Left cardiac atrium (tissue), 4 donors: Measurements from ENCODE around the gene NDFIP1. TPM values are rescaled to one million over a fixed set of nuclear protein-coding genes. Genes with fewer than 3 reads are reported as not detected.
A peak's percentile ranks its signal among the peaks of the same experiment; 100 is the strongest.

Experiments used
- ATAC-seq, 2 donors: fragments of 200-7000 bp; cut with Tn5 transposase; one replicate each; pipeline ENCODE4 v1.9.1; 2020; ENCODE audit warnings: mild to moderate bottlenecking in 2 of 2, moderate library complexity in 2 of 2
- DNase-seq: peaks from one replicate; pipeline ENCODE4 v3.0.0-alpha.2; 2020
- intact Hi-C, 2 donors: fragments of 100-400 bp; cut with DNase I; formaldehyde crosslinking; loops; one replicate each; pipeline versions ENCODE4 v1.14.1 to v1.15.1; 2022 to 2023
- long read RNA-seq: library from polyadenylated mRNA; unstranded; transcript quantifications from one replicate; pipeline ENCODE4 v2.0.0, GENCODE V29; 2021
- total RNA-seq, 2 donors: library from RNA; stranded (reverse); fragmentation: NEBNext Ultra II Directional; extraction: Animal tissue kit (Norgen Biotek cat#: 25700); gene quantifications; one replicate each; pipeline ENCODE4 v1.2.1, GENCODE V29; 2021
- donor health status: DM: no; HTN: yes; CAD: no.
- donor health status: DM: no; HTN: yes; CAD: no; lungs with severe emphysema.
- donor health status: DM: yes; HTN: yes; CAD: no.
- donor health status: Dilated cardiomyopathy.

The NDFIP1 gene, protein sequence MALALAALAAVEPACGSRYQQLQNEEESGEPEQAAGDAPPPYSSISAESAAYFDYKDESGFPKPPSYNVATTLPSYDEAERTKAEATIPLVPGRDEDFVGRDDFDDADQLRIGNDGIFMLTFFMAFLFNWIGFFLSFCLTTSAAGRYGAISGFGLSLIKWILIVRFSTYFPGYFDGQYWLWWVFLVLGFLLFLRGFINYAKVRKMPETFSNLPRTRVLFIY
- total RNA-seq = 10 to 100 TPM; 54.9 to 63.6 TPM
- long read RNA-seq, transcript NDFIP1-201 (8 exons, 3,851 nt) = major isoform, 90 of 96 reads
- long read RNA-seq, partial matches to known transcripts = 3 of 96 reads
- long read RNA-seq, other reads (novel, unspliced or antisense) = 3 of 96 reads

- intact Hi-C loops = loop anchor here in 1 of 2 donors (5.0 kb wide), 1 partner anchor 91 kb away; no protein-coding TSS in a partner anchor
- DNase-seq (peak; percentile 89), ATAC-seq (peak; percentile 99)
These were observed at the start of gene NDFIP1 for GRCh38 chr5:142108432-142109330. TSS of gene NDFIP1 (plus strand) at chr5:142108779. CDS start at chr5:142108975, 196 bp downstream.

DNA sequence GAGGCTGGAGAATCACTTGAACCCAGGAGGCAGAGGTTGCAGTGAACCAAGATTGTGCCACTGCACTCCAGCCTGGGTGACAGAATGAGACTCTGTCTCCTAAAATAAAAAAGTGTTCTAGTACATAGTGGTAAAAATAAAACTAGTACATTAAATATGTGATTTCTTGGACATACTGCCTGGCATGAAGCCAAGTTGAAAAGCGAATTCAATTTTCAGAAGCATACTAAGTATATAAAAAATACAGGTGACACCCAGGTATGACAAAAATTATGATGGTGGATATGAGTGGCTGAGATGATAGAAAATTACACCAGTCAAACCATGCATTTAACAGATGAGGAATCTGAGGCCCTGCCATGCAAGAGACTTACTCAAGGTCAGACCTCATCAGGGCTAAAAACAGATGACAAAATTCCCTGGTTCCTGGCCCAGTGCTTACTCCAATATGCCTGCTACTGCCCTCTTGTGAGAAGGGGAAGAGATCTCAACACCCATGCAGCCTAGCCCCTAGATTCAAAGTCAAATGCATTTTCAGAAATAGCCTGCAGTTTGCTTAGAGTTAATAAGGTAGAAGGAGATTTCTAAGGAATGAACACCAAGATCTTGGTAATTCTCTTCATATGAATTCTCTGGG is 49.2 kb upstream of the NDFIP1 start:
- ATAC-seq = peak; percentile 40 to 45
- intact Hi-C loops = no loop called here
- DNase-seq = no peak

GRCh38 chr5:142063376-142063775 is 45.2 kb upstream of the NDFIP1 start:
- ATAC-seq = no peak
- no peak for DNase-seq
- intact Hi-C loops = no loop called here

- intact Hi-C loops = no loop called here
- ATAC-seq = peak; percentile 86 to 89
- DNase-seq = peak; percentile 88
These were observed 44.7 kb upstream of the NDFIP1 start for GRCh38 chr5:142063878-142064331.

DNA sequence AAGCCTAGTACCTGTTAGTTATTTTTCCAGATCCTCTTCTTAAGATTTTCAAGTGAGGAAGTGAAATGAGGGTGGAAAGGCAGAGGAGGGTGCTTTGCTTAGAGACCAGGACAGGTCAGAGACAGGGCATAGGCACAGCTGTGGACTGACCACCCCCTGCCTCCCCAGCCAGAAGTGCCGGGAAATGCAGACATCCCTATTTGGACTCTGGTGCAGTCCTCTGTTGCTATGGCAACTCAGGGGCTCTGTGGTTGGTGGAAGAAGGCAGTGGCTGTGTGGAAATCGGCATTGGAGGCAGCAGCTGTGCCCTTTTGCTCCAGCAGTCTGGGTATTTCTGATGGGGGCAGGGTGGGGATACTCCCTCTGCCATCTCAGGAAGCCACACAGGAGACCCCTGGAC is 43.3 kb upstream of the NDFIP1 start:
- ATAC-seq (peak in 1 of 2 donors; percentile 20), DNase-seq (peak; percentile 24)
- intact Hi-C loops = no loop called here

DNA sequence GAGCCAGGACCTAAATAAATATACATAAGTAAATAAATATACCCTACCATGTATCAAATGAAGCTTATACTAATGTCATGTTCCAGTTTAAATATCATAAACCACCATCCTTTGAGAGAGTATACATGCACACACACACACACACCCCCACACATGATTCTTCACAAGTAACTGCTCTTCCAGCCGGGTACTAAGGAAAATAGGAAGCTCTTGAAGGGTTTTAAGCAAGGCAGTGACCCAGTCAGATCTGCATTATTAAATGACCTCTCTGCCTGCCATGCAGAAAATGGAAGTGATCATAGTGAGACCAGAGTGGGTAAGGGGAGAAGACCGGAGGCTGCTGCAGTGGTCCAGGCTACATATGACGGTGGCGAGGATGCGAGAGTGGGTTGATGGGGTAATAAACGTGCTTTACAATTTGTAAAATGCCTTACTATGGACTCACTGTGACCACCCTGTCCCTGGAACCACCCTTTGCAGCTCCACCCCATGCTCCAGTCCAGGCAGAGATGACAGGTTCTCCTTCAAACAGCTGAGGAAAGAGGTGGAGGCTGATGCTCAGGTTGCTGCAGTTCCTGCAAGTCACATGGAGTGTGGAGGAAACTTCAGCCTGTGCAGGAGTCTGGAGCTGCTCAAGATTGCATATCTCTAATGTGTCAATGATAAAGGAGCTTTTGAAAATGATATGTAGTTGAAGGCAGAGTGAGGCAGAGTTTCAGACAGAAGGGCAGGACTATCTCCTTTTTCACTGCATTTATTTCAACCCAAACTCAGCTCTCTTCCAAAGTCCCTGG is 38.8 kb upstream of the NDFIP1 start:
- ATAC-seq = no peak

GRCh38 chr5:142070734-142071133 is 37.8 kb upstream of the NDFIP1 start:
- ATAC-seq = no peak
- intact Hi-C loops = no loop called here
- no peak for DNase-seq

More for the DNA sequence above, 38.8 kb upstream of the NDFIP1 start:
- intact Hi-C loops = no loop called here
- no peak for DNase-seq

DNA sequence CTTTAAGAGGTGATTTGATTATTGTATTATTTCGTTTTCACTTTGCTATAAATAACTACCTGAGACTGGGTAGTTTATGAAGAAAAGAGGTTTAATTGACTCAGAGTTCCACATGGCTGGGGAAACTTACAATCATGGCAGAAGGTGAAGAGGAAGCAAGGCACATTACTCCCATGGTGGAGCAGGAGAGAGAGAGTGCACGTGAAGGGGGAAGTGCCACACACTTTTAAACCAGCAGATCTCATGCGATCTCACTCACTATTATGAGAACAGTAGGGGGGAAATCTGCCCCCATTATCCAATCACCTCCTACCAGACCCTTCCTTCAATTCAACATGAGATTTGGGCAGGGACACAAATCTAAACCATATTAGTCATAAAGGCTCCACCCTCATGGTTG is 36.1 kb upstream of the NDFIP1 start:
- ATAC-seq (no peak), DNase-seq (no peak)
- intact Hi-C loops = no loop called here

DNA sequence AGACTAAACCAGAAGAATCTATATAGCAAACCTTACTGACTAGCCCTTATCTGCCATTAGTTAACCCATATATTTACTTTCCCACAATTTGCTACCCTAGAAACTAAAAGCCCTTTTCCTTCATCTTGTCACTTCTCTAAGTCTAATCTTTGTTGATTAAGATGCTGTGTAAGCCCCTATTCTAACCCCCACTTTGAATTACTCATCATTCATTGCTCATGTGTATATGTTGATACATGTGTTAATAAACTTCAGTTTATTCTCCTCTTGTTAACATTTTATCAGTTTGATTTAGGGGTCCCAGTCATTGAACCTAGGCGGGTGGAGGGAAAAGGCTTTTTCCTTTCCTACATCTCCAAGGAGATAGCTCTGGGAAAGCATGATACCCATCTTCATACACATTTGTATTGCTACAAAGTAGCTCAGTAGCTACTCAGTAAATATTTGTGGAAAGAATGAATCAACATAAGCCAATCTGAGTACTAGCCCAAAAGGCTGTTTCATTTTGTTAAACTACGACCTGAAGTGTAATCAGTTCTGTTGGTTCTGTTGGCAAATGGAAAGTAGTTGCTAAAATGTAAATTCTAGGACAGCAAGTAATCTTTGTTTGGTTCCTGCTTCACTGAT is 35.1 kb upstream of the NDFIP1 start:
- intact Hi-C loops = no loop called here
- ATAC-seq (no peak), DNase-seq (no peak)

DNA sequence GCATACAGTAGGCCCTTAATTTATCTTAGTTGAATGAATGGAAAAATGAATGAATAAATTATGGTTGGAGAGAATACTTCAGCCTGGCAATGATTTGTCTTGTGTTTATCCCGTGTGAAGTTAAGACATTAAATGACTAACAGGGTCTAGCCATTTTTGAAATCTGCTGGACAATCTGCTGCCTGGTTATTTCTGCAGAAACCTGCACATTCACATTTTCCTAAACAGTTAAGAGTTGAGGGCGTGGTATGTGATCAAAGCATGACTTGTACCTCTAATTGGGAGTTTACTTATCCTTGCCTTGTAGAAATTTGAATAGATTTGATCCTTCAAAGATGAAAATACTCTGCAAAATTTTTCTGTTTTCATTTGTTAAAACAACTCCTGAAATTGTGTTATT is 34.6 kb upstream of the NDFIP1 start:
- intact Hi-C loops = no loop called here
- DNase-seq = no peak
- no peak for ATAC-seq

- no peak for ATAC-seq
- no peak for DNase-seq
- intact Hi-C loops = no loop called here
These were observed 30.4 kb upstream of the NDFIP1 start for GRCh38 chr5:142078221-142078620.

DNA sequence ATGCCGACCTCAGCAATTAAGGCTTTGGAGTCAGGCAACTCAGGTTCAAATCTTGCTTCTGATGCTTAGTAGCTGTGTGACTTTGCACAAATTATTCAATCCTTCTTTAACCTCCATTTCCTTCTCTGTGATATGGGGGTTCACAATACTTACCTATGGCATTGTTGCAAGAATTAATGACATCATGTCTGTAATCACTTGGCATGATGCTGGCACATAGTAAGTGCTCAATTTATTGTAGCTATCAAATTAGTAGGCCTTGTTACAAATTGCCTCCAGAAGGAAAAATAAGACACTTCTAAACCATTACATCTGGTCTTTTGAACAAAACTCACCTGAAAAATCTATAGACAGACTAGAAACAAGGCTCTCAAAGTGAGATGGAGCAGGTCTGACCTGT is 29.9 kb upstream of the NDFIP1 start:
- no peak for DNase-seq
- no peak for ATAC-seq
- intact Hi-C loops = no loop called here

DNA sequence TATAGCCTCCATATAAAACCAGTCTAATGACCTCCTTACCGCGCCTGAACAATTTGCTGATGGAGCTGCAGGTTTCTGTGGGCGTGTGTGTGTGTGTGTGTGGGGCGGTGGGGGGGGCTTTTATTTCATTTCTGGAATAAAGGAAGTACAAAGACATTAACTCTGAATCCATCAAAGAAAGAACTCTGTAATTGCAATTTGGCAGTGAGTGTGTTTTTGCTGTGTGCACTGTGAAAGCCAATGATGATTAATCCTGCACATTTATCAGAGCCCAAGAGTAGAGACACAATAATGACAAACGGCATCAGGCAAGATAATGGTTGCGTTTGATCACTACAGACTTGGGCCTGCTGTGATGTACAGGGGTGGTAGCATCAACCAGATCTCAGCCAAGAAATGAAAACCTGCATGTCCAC is 29.3 kb upstream of the NDFIP1 start:
- intact Hi-C loops = no loop called here
- DNase-seq (no peak), ATAC-seq (no peak)

GRCh38 chr5:142080248-142080647 is 28.3 kb upstream of the NDFIP1 start:
- DNase-seq = no peak
- intact Hi-C loops = no loop called here
- ATAC-seq = no peak

GRCh38 chr5:142082182-142082781 is 26.3 kb upstream of the NDFIP1 start:
- no peak for ATAC-seq
- intact Hi-C loops = no loop called here
- no peak for DNase-seq

- intact Hi-C loops = no loop called here
- no peak for DNase-seq
- ATAC-seq = no peak
These were observed 22.4 kb upstream of the NDFIP1 start for GRCh38 chr5:142086229-142086628.

DNA sequence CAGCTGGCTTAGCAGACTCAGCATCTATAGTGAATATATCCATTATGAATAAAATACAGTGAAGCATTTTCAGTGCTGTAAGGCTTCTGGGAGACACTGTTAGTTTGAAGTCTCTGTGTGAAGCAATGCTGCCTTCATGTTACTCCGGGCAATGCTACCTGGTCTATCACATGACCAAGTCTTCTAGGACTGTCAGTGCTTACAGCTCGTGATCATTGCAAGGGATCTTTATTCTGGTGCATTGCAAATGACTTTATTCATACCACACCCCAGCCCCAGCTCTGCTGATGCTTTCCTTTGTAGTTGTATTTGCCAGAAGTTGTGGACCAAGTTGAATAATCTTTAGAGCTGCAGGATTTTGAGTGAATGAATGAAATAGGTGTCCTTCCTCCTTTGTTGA is 21.9 kb upstream of the NDFIP1 start:
- ATAC-seq (no peak), DNase-seq (no peak)
- intact Hi-C loops = no loop called here
